HCT116 (cell line): ENCODE measurements around the gene PAM16.

Source experiments
- CTCF ChIP-seq, 3 experiments: fragments of 200-600 bp in 1 of 3; sonication (generic) in 1 of 3; IDR thresholded peaks in 2 of 3; conservative IDR thresholded peaks in 1 of 3; 2 replicates each; pipeline ENCODE4 v1.5.1; 2012 to 2017; ENCODE audit warnings: low read depth in 2 of 3, low read length in 2 of 3, antibody characterized with exemption in 1 of 3, borderline replicate concordance in 1 of 3, control low read depth in 1 of 3, mild to moderate bottlenecking in 1 of 3, mixed read lengths in 1 of 3, mixed run types in 1 of 3, moderate library complexity in 1 of 3; ENCODE audit not compliant: insufficient read depth in 1 of 3
- JUND ChIP-seq: IDR thresholded peaks from 2 replicates; pipeline ENCODE4 v1.6.1; 2012
- POLR2A ChIP-seq: IDR thresholded peaks from 2 replicates; pipeline ENCODE4 v1.7.0; 2011; ENCODE audit warnings: borderline replicate concordance; ENCODE audit not compliant: insufficient read depth, insufficient read length; ENCODE audit errors: extremely low read depth
- SIN3A ChIP-seq: IDR thresholded peaks from 2 replicates; pipeline ENCODE4 v1.6.1; 2012; ENCODE audit warnings: low read depth
- TF ChIP-seq, protein P1 (sequence below): IDR thresholded peaks from 2 replicates; pipeline ENCODE4 v1.6.1; 2012
- TF ChIP-seq, protein P2 (sequence below): IDR thresholded peaks from 2 replicates; pipeline ENCODE4 v1.6.1; 2012; ENCODE audit warnings: low read depth

DNA sequence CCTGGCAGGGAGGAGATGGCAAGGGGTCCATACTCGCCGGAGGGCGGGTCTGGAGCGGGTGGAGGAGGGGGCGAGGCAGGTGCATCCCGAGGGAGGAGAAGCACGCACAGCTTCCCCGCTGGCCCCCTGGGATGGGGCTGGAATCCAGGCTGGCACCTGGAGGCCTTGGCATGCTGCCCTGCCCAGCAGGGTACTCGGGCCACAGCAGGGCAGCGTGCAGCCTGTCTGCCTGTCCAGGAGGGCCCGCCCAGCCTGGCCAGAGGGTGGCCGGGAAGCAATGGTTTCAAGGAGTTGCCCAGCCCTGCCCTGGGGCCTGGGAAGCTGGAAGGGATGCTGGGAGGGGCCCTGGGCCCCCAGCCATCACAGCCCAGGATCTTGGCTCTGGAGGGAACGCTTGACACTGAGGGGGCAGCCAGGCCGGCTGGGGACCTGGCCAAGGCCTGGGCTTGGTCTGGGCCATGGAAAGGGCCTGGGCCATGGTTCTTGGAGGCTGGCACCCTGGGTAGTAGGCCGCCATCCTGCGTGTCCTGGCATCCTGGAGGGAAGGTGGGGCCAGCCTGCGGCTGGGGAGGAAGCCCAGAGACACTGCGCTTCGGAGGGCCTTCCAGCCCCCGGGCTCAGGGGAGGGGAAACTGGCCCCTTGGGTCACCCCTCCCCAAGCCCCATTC lies 34.1 kb downstream of the PAM16 start:
- TF ChIP-seq CTCF (IDR thresholded peaks at IDR 0.05 in 2 of 3, conservative IDR thresholded peaks at IDR 0.05 in 1 of 3; ENCODE audit: borderline replicate concordance in 1 of 3, insufficient read depth in 1 of 3, low read depth in 2 of 3, low read length in 2 of 3) (no peak), POLR2A (no peak), SIN3A (no peak), JUND (no peak)
- TF ChIP-seq, protein P1, sequence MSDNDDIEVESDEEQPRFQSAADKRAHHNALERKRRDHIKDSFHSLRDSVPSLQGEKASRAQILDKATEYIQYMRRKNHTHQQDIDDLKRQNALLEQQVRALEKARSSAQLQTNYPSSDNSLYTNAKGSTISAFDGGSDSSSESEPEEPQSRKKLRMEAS, result no peak
- TF ChIP-seq, protein P2, sequence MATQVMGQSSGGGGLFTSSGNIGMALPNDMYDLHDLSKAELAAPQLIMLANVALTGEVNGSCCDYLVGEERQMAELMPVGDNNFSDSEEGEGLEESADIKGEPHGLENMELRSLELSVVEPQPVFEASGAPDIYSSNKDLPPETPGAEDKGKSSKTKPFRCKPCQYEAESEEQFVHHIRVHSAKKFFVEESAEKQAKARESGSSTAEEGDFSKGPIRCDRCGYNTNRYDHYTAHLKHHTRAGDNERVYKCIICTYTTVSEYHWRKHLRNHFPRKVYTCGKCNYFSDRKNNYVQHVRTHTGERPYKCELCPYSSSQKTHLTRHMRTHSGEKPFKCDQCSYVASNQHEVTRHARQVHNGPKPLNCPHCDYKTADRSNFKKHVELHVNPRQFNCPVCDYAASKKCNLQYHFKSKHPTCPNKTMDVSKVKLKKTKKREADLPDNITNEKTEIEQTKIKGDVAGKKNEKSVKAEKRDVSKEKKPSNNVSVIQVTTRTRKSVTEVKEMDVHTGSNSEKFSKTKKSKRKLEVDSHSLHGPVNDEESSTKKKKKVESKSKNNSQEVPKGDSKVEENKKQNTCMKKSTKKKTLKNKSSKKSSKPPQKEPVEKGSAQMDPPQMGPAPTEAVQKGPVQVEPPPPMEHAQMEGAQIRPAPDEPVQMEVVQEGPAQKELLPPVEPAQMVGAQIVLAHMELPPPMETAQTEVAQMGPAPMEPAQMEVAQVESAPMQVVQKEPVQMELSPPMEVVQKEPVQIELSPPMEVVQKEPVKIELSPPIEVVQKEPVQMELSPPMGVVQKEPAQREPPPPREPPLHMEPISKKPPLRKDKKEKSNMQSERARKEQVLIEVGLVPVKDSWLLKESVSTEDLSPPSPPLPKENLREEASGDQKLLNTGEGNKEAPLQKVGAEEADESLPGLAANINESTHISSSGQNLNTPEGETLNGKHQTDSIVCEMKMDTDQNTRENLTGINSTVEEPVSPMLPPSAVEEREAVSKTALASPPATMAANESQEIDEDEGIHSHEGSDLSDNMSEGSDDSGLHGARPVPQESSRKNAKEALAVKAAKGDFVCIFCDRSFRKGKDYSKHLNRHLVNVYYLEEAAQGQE, result no peak
